Activated naive CD4-positive, alpha-beta T cell treated with anti-CD3 and anti-CD28 coated beads, Interleukin-2, amount 50 U/mL, for 72 hours (primary cell): ENCODE measurements around the gene OXNAD1. TPM values are rescaled to one million over a fixed set of nuclear protein-coding genes. Genes with fewer than 3 reads are reported as not detected.
A peak's percentile ranks its signal among the peaks of the same experiment; 100 is the strongest.

Experiments
- ATAC-seq, 2 donors: fragments of 150-1000 bp; cut with Tn5 transposase; 2 replicates each; pipeline ENCODE4 v1.10.0; 2021; ENCODE audit warnings: mild to moderate bottlenecking in 2 of 2, moderate library complexity in 2 of 2
- DNase-seq, 2 donors: peaks; one replicate each; pipeline ENCODE4 v3.0.0; 2021 to 2022; ENCODE audit warnings: low spot score in 2 of 2
- H3K27ac Mint-ChIP-seq, 2 donors: one replicate each; pipeline ENCODE4 v1.8.0; 2022; ENCODE audit warnings: mild to moderate bottlenecking in 2 of 2, mixed read lengths in 2 of 2
- H3K36me3 Mint-ChIP-seq, 2 donors: one replicate each; pipeline ENCODE4 v1.8.0; 2022; ENCODE audit warnings: mixed read lengths in 2 of 2
- H3K9me3 Mint-ChIP-seq, 2 donors: one replicate each; pipeline ENCODE4 v1.8.0; 2022; ENCODE audit warnings: mixed read lengths in 2 of 2
- total RNA-seq, 2 donors: library from RNA; stranded (reverse); gene quantifications; one replicate each; pipeline ENCODE4 v1.2.3, GENCODE V29; 2022

The OXNAD1 gene
- total RNA-seq, 2 donors from 2014 or later: 47.7 to 53.9 TPM

DNA sequence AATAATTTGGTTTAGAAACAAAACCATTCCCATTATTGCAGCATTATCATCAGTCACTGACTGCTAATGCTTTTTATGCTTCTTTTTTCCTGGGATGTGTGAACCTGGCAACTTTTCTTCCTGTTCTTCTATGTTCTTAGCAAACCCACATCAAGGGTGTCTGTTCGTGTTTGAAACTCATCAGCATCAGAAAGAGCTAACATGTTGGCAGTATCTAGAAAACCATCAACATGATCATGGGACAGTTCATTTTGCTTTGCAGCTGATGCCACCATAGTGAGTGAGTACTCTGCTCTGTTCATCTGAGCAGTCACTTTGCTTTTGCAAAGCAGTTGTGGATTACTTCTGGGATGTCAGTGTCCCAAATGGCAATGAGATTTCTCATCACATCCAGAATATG lies 6.1 kb upstream of the OXNAD1 start:
- no peak overlapping the region for H3K27ac Mint-ChIP-seq
- peaks cover under 1% of the 10 kb centered on the region in 2 donors for H3K36me3 Mint-ChIP-seq
- no peaks in the 10 kb centered on the region for H3K9me3 Mint-ChIP-seq
- DNase-seq (no peak), ATAC-seq (peak in 1 of 2 donors; percentile 50)

GRCh38 chr3:16260046-16260445 lies 5.0 kb upstream of the OXNAD1 start:
- DNase-seq (no peak), ATAC-seq (no peak)
- Mint-ChIP-seq H3K36me3 (peaks cover 5 to 12% of the 10 kb centered on the region in 2 donors), H3K9me3 (no peaks in the 10 kb centered on the region), H3K27ac (no peak overlapping the region)

DNA sequence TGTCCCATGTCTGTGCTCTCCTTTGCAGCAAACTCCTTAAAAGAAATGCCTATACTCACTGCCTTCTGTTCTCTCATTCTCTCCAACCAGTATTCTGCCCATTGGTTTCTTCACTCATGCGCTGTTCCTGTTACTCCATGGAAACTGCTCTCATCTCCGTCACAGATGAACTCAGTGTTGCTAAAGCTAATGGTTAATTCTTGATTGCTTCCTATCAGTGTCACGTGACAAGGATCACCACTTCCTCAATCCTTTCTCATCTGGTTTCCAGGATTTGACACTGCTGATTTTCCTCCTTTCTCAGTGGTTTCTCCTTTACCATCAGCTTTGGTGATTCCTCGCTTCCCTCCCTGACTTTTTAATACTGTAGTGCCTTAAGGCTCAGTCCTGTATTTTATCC lies 2.8 kb upstream of the OXNAD1 start:
- Mint-ChIP-seq H3K9me3 (no peaks in the 10 kb centered on the region), H3K36me3 (peaks cover 5 to 12% of the 10 kb centered on the region in 2 donors), H3K27ac (no peak overlapping the region)
- DNase-seq: no peak
- no peak for ATAC-seq

DNA sequence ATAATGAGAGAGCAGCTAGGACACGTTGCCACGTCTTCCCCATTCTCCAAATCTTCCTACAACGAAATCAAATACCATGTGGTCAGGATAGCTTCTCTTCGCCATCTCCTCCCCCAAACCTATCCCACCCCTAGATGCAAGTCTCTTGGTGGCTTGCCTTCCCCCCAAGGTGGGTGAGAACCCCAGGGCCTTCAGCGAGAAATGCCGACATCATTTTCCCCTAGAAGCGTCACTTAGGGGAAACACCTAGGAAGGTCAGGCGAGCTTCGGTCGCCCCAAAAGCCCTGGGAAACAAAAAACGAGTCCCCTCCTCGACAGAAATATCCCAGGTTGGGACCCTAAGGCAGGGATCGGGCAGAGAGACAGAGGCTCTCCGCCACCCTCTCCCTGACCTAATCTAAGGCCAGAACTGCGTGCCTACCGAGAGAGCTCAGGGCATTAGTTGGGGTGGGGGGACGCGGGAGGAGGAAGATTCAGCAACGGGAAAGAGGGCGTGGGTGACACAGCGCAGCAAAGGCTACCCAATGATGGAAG lies 771 bp upstream of the OXNAD1 start:
- Mint-ChIP-seq H3K27ac (peak overlapping the region; percentile 94 to 95), H3K36me3 (peaks cover 5 to 12% of the 10 kb centered on the region in 2 donors), H3K9me3 (no peaks in the 10 kb centered on the region)
- ATAC-seq (peak in 1 of 2 donors; percentile 19), DNase-seq (peak in 1 of 2 donors; percentile 60)

DNA sequence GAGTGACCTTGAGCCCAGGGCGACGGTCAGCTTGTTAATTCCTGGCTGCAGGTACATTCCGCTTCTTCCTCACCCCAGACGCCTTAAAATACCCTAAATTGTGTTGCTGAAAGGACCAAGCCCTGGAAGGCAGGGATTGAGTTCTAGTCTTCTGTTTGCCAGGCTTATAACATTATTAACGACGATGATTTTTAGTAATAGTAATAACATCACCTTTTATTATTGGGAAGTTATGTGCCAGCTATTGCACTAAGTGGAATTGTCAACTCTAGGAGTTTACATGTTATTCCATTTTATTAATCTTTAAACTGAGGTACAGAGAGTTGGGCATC lies 409 bp downstream of the OXNAD1 start:
- H3K9me3 Mint-ChIP-seq: no peaks in the 10 kb centered on the region
- peak overlapping the region; percentile 94 to 95 for H3K27ac Mint-ChIP-seq
- DNase-seq (no peak), ATAC-seq (no peak)
- peaks cover 12% of the 10 kb centered on the region in 2 donors for H3K36me3 Mint-ChIP-seq

DNA sequence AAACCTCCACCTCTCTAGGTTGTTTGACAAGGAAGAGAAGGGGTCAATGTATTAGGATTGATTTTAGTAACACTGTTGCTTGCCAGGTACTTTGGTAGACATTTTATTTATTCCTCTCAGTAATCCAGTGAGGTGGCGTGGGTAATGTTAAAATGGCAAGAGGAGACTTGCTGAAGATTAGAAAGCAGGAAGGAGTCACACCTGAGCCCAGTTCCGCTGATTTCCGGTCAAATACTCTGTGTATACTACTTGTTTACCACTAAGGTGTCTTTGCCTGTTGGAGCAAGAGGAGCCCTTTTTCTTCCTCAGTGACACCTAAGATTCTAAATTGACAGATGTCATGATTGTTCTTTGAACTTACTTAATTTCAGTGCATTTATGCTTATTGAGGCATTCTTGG lies 1.7 kb downstream of the OXNAD1 start:
- ATAC-seq (no peak), DNase-seq (no peak)
- Mint-ChIP-seq H3K27ac (peak overlapping the region in 1 of 2 donors; percentile 94), H3K36me3 (peaks cover 12 to 22% of the 10 kb centered on the region in 2 donors), H3K9me3 (no peaks in the 10 kb centered on the region)

DNA sequence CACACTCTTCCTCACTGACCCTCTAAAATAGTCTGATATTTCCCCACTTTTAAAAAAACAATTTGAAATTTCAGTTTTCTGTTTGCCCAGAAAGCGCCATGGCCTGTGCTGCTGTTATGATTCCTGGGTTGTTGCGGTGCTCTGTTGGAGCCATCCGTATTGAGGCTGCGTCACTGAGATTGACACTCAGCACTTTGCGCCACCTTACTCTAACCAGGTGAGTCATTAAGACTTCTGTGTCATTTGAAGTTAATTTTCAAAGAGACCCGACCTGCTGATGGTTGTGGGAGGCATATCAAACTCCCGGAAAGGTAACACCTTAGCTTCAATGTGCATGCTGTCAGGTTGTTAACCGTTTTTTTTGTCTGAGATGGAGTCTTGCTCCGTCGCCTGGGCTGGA lies 5.8 kb downstream of the OXNAD1 start:
- no peaks in the 10 kb centered on the region for H3K9me3 Mint-ChIP-seq
- ATAC-seq: peak in 1 of 2 donors; percentile 39
- peaks cover 0 to 22% of the 10 kb centered on the region in 2 donors for H3K36me3 Mint-ChIP-seq
- DNase-seq: no peak
- no peak overlapping the region for H3K27ac Mint-ChIP-seq

DNA sequence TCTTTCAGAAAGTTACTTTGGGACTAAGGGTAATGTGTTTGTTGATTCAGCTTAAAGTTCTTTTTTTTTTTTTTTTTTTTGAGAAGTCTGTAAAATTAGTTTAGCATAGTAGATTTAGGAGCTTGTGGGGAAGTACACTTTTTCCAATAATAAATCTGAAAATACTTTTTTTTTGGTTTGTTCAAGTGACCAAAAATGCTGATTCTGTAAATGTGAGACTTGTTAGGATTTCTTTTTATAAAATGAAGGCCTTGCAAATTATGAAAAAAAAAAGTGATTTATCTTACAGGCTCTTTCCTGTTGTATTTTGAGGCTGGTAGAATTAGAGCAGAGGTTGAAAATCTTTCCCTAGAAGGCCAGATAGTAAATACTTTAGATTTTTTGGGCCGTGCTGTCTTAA lies 7.6 kb downstream of the OXNAD1 start:
- no peak for DNase-seq
- Mint-ChIP-seq H3K36me3 (peaks cover 4 to 28% of the 10 kb centered on the region in 2 donors), H3K27ac (no peak overlapping the region), H3K9me3 (no peaks in the 10 kb centered on the region)
- ATAC-seq: no peak

GRCh38 chr3:16273867-16274266 lies 8.9 kb downstream of the OXNAD1 start:
- H3K36me3 Mint-ChIP-seq: peaks cover 5 to 31% of the 10 kb centered on the region in 2 donors
- no peaks in the 10 kb centered on the region for H3K9me3 Mint-ChIP-seq
- DNase-seq: no peak
- no peak for ATAC-seq
- no peak overlapping the region for H3K27ac Mint-ChIP-seq

- H3K36me3 Mint-ChIP-seq: peaks cover 10 to 14% of the 10 kb centered on the region in 2 donors
These were observed 12.5 kb downstream of the OXNAD1 start for GRCh38 chr3:16277471-16277870.

DNA sequence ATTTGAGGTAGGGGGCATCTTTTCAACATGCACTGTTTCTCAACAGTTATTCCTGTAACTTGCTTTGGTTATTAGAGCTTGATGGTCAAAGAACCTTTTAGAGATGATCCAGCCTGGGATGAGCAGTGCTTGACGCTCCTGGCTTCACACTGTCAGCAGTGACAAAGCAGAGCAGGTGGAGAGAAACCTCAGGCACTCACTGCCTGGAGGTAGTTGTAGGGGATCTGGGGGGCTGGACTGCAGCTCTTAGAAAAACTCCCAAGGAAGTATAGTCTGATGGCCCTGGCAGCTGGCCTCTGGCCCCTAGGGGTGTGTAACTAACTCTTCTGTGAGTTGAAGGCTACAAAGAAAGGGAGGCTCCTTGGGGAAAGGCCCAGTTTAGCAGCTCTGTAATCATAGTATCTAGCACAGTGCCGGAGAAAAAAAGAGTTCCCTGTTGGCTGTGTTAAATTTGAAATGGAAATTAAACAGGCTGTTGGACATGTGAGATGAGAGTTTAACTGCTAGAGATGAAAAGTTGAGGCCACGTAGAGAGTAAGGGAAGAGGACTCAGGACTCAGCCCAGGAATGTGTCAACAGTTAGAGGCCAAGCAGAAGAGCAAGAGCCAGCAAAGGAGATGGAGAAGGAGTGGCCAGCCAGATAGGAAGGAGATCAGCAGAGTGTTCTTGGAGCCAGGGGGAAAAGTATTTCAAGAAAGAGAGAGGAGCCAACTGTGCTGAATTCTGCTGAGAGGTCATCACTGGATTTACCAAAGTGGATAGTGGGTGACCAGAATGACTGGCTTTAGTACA lies 14.2 kb downstream of the OXNAD1 start:
- no peak for ATAC-seq
- no peak for DNase-seq
- Mint-ChIP-seq H3K36me3 (peaks cover 20 to 26% of the 10 kb centered on the region in 2 donors), H3K9me3 (peaks cover 0 to 4% of the 10 kb centered on the region in 2 donors), H3K27ac (no peak overlapping the region)

More at GRCh38 chr3:16277471-16277870, 12.5 kb downstream of the OXNAD1 start:
- DNase-seq (no peak), ATAC-seq (no peak)
- no peak overlapping the region for H3K27ac Mint-ChIP-seq
- H3K9me3 Mint-ChIP-seq: no peaks in the 10 kb centered on the region

DNA sequence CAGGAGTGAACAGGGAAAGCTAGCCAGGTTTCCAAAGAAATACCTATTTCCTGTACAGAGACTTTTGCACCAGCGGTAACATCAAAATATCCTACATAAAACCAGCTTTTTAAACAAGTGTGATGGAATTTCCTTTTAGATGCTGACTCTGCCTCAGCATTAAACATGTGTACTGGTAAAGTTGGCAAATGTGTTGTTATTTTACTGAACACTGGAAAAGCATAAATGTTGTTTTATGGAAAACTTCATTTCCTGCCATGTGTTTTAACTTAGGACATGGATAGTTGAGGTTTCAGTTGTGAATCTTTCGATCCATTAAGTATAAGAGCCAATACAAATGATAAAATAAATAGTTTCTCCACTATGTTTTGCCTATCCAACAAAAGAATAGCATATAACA lies 15.7 kb downstream of the OXNAD1 start:
- no peak for ATAC-seq
- no peak for DNase-seq
- Mint-ChIP-seq H3K36me3 (peaks cover 20 to 39% of the 10 kb centered on the region in 2 donors), H3K27ac (no peak overlapping the region), H3K9me3 (peaks cover 0 to 4% of the 10 kb centered on the region in 2 donors)

- DNase-seq (no peak), ATAC-seq (no peak)
- peak overlapping the region; percentile 5 to 91 for H3K27ac Mint-ChIP-seq
- peaks cover 0 to 4% of the 10 kb centered on the region in 2 donors for H3K9me3 Mint-ChIP-seq
- H3K36me3 Mint-ChIP-seq: peaks cover 44 to 66% of the 10 kb centered on the region in 2 donors
These were observed 19.6 kb downstream of the OXNAD1 start for GRCh38 chr3:16284633-16285032.

- ATAC-seq (peak; percentile 89 to 90), DNase-seq (peak; percentile 61 to 78)
- Mint-ChIP-seq H3K27ac (peak overlapping the region; percentile 84 to 91), H3K36me3 (peaks cover 44 to 71% of the 10 kb centered on the region in 2 donors), H3K9me3 (peaks cover 0 to 4% of the 10 kb centered on the region in 2 donors)
These were observed 21.1 kb downstream of the OXNAD1 start for GRCh38 chr3:16286161-16286560.

DNA sequence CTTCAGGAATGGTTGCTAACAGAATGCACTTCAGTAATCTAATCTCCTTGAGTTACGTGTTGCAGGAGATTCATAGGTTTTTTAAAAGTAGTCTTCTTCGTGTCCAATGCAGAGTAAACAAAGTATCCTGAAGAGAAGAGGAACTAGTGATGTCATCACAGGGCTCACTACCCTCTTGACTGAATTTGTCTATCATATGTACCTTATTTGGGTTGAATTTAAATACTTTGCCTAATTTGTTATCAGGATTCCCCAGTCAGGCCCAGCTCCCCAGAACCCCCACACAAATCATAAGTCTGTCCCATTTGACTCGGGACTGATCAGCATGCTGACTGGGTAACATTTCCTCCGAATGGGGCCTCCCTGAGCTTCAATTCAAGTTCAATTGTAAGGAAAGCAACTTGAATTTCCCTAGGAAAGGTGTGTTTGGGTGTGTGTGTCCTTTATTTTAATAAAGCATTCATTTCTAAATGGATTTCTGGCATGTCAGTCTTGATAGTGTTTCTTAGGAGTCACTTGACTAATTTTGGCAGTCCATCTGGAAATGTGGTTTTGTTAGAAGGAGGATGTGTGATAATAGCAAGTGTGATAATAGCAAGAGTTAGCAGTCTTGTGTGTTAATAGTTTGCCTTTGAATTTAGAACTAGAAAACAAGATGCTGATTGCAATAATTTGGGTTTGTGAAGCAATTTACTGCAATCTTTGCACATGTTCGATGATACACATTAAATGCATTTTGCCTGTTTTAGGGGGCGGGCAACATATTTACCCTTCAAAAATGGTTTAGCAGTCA lies 21.9 kb downstream of the OXNAD1 start:
- ATAC-seq: peak; percentile 4 to 7
- H3K36me3 Mint-ChIP-seq: peaks cover 44 to 75% of the 10 kb centered on the region in 2 donors
- H3K27ac Mint-ChIP-seq: peak overlapping the region; percentile 84 to 91
- H3K9me3 Mint-ChIP-seq: peaks cover 0 to 4% of the 10 kb centered on the region in 2 donors
- no peak for DNase-seq

- Mint-ChIP-seq H3K27ac (peak overlapping the region in 1 of 2 donors; percentile 91), H3K36me3 (peaks cover 40 to 77% of the 10 kb centered on the region in 2 donors)
- DNase-seq: no peak
These were observed 23.7 kb downstream of the OXNAD1 start for GRCh38 chr3:16288664-16289063.

More at GRCh38 chr3:16288664-16289063, 23.7 kb downstream of the OXNAD1 start:
- H3K9me3 Mint-ChIP-seq: peaks cover 4 to 5% of the 10 kb centered on the region in 2 donors
- peak in 1 of 2 donors; percentile 42 for ATAC-seq
